GM21737 (cell line): ENCODE data around the gene TMEM263.
"Not testable (repeated sequence)": the region's sequence is repeated elsewhere in the genome, so short reads cannot be mapped to it uniquely, and the experiment has no call there.

Source experiments
- ATAC-seq: cut with Tn5 transposase; IDR thresholded peaks from one replicate; pipeline ENCODE4 v1.9.1; 2021; ENCODE audit warnings: mild to moderate bottlenecking, moderate library complexity; ENCODE audit not compliant: unreplicated experiment

TMEM263 gene

GRCh38 chr12:106955377-106956047 lies at the start of gene TMEM263:
Gene TMEM263 (plus strand): TSS chr12:106955907. CDS start chr12:106967117, 11,210 bp downstream.
- ATAC-seq: peak; percentile 82

- no peak for ATAC-seq
Observed at GRCh38 chr12:106906715-106907114, 49.0 kb upstream of the TMEM263 start.

GRCh38 chr12:106907411-106907810 lies 48.3 kb upstream of the TMEM263 start:
- ATAC-seq: no peak

- no peak for ATAC-seq
Observed at GRCh38 chr12:106907846-106908245, 47.9 kb upstream of the TMEM263 start.

- ATAC-seq: no peak
Observed at GRCh38 chr12:106908561-106908960, 47.1 kb upstream of the TMEM263 start.

GRCh38 chr12:106910202-106910601 lies 45.5 kb upstream of the TMEM263 start:
- ATAC-seq: no peak

GRCh38 chr12:106911581-106911980 lies 44.1 kb upstream of the TMEM263 start:
- ATAC-seq: no peak

GRCh38 chr12:106913456-106913855 lies 42.3 kb upstream of the TMEM263 start:
- no peak for ATAC-seq

GRCh38 chr12:106914796-106915634 lies 40.7 kb upstream of the TMEM263 start:
- no peak for ATAC-seq

GRCh38 chr12:106915635-106916026 lies 40.1 kb upstream of the TMEM263 start:
- no peak for ATAC-seq

GRCh38 chr12:106917503-106917902 lies 38.2 kb upstream of the TMEM263 start:
- ATAC-seq: no peak

- ATAC-seq: no peak
Observed at GRCh38 chr12:106918746-106919145, 37.0 kb upstream of the TMEM263 start.

GRCh38 chr12:106919910-106920544 lies 35.7 kb upstream of the TMEM263 start:
- ATAC-seq: no peak

GRCh38 chr12:106921976-106922375 lies 33.7 kb upstream of the TMEM263 start:
- not testable (repeated sequence) for ATAC-seq

GRCh38 chr12:106923594-106923993 lies 32.1 kb upstream of the TMEM263 start:
- ATAC-seq: not testable (repeated sequence)

- ATAC-seq: no peak
Observed at GRCh38 chr12:106924268-106924861, 31.3 kb upstream of the TMEM263 start.

- no peak for ATAC-seq
Observed at GRCh38 chr12:106926657-106927056, 29.1 kb upstream of the TMEM263 start.

- no peak for ATAC-seq
Observed at GRCh38 chr12:106934277-106934676, 21.4 kb upstream of the TMEM263 start.

GRCh38 chr12:106941481-106942156 lies 14.1 kb upstream of the TMEM263 start:
- no peak for ATAC-seq

GRCh38 chr12:106942775-106943174 lies 12.9 kb upstream of the TMEM263 start:
- no peak for ATAC-seq
